Type B pancreatic cell (in vitro differentiated cells): ENCODE data around the gene ENTPD6. TPM values are rescaled to one million over a fixed set of nuclear protein-coding genes. Genes with fewer than 3 reads are reported as not detected.

ENCODE experiments used
- DNase-seq: peaks from one replicate; pipeline ENCODE4 v3.0.0; 2021; ENCODE audit warnings: mixed read lengths; ENCODE audit not compliant: unreplicated experiment; ENCODE audit errors: extremely low spot score
- H3K27ac Mint-ChIP-seq: 2 replicates; pipeline ENCODE4 v1.8.0; 2021; ENCODE audit warnings: mild to moderate bottlenecking, mixed read lengths
- H3K27me3 Mint-ChIP-seq: 2 replicates; pipeline ENCODE4 v1.8.0; 2021; ENCODE audit warnings: mixed read lengths
- H3K36me3 Mint-ChIP-seq: 2 replicates; pipeline ENCODE4 v1.8.0; 2021; ENCODE audit warnings: mixed read lengths
- H3K4me1 Mint-ChIP-seq: one replicate; pipeline ENCODE4 v1.8.0; 2021; ENCODE audit warnings: mixed read lengths; ENCODE audit not compliant: unreplicated experiment
- H3K4me3 Mint-ChIP-seq: 2 replicates; pipeline ENCODE4 v1.8.0; 2021; ENCODE audit warnings: mild to moderate bottlenecking, mixed read lengths
- H3K9me3 Mint-ChIP-seq: 2 replicates; pipeline ENCODE4 v1.8.0; 2021; ENCODE audit warnings: mixed read lengths
- CTCF ChIP-seq: fragments of 200-600 bp; sonication (generic); conservative IDR thresholded peaks from 2 replicates; pipeline ENCODE4 v1.5.0; 2021; ENCODE audit warnings: antibody characterized with exemption, mild to moderate bottlenecking
- total RNA-seq: library from RNA; stranded (reverse); gene quantifications from 2 replicates; pipeline ENCODE4 v1.2.1, GENCODE V29; 2021; ENCODE audit warnings: low replicate concordance

The ENTPD6 gene
- total RNA-seq, 1 donor from 2014 or later = 64.1 TPM

- no peaks in the 10 kb centered on the region for H3K27me3 Mint-ChIP-seq
- TF ChIP-seq CTCF = peak; percentile 54
- no peaks in the 10 kb centered on the region for H3K9me3 Mint-ChIP-seq
- H3K4me1 Mint-ChIP-seq = peaks cover 9% of the 10 kb centered on the region
- H3K4me3 Mint-ChIP-seq = no peak overlapping the region
- DNase-seq = no peak
- no peak overlapping the region for H3K27ac Mint-ChIP-seq
- H3K36me3 Mint-ChIP-seq = no peaks in the 10 kb centered on the region
Measured at GRCh38 chr20:25220021-25220730, 24.7 kb downstream of the ENTPD6 start.

GRCh38 chr20:25220810-25221591, 25.5 kb downstream of the ENTPD6 start:
- no peaks in the 10 kb centered on the region for H3K36me3 Mint-ChIP-seq
- H3K4me1 Mint-ChIP-seq = peaks cover 9% of the 10 kb centered on the region
- no peaks in the 10 kb centered on the region for H3K9me3 Mint-ChIP-seq
- no peaks in the 10 kb centered on the region for H3K27me3 Mint-ChIP-seq
- no peak overlapping the region for H3K27ac Mint-ChIP-seq
- no peak overlapping the region for H3K4me3 Mint-ChIP-seq
- no peak for TF ChIP-seq CTCF
- DNase-seq = no peak

GRCh38 chr20:25221592-25222460, 26.3 kb downstream of the ENTPD6 start:
- TF ChIP-seq CTCF = no peak
- H3K4me3 Mint-ChIP-seq = no peak overlapping the region
- no peak overlapping the region for H3K27ac Mint-ChIP-seq
- DNase-seq = no peak
- H3K36me3 Mint-ChIP-seq = no peaks in the 10 kb centered on the region
- peaks cover 9% of the 10 kb centered on the region for H3K4me1 Mint-ChIP-seq
- H3K9me3 Mint-ChIP-seq = no peaks in the 10 kb centered on the region
- H3K27me3 Mint-ChIP-seq = no peaks in the 10 kb centered on the region

DNA sequence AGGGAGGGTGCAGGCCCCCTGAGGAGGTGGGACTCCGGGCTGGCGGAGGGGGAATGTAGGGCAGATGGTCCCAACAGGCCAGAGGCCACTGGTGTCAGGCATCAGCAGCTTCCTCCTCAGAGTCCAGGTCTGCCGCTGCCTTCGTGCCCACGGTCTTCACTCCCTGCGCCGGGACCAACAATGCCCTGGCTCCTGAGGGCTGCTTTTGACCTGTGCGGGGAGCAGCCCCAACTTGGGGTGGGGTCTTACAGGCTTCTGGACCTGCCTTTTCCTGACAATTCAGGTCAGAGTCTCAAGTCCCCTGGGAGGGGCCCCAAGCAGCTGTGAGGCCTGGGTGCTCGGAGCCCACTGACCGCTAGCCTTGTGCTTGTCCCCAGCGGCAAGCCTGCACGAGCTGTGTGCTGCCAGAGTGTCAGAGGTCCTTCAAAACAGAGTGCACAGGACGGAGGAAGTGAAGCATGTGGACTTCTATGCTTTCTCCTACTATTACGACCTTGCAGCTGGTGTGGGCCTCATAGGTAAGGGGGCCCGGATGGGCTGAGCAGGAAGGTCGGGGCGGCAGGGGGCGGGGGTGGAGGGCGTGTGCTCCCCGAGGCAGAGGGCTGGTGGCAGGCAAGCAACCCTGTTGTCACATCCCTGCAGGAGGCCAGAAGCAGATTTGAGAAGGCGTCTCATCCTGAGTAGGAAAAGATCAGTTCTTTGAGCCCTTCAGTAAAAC, 27.1 kb downstream of the ENTPD6 start:
- Mint-ChIP-seq H3K27me3 (no peaks in the 10 kb centered on the region), H3K4me1 (peaks cover 15% of the 10 kb centered on the region), H3K9me3 (no peaks in the 10 kb centered on the region), H3K36me3 (no peaks in the 10 kb centered on the region), H3K27ac (peak overlapping the region; percentile 70), H3K4me3 (no peak overlapping the region)
- no peak for TF ChIP-seq CTCF
- no peak for DNase-seq

DNA sequence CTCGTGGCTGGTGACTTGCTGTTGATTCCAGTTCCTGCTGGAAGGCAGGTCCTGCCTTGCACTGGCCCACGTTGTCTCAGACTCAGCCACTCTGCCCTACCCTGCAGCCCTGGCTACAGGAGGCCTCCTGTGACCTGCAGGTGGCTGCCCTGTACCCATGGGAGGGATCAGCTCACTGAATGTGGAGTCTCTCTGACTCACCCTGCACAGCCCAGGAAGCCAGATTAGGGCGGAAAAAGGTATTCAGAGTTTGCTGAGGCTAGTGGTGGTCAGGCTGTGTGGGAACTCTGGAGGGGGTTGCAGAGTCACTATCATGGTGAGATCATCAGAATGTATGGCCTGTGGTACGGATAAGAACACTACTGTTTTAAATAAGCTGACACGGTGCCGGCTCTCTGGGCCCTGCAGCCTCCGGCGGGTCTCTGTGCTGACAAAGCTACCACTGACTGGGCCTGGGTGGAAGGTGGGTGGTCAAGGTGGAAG, 27.7 kb downstream of the ENTPD6 start:
- no peak for DNase-seq
- Mint-ChIP-seq H3K36me3 (no peaks in the 10 kb centered on the region), H3K27me3 (no peaks in the 10 kb centered on the region), H3K4me3 (no peak overlapping the region), H3K4me1 (peaks cover 16% of the 10 kb centered on the region), H3K9me3 (no peaks in the 10 kb centered on the region), H3K27ac (peak overlapping the region; percentile 70)
- no peak for TF ChIP-seq CTCF
